NCI-H1092 treated with DMSO at 0.1 percent for 48 hours (cell line): ENCODE measurements around the gene DISP3.
"Not testable (repeated sequence)": the region's sequence is repeated elsewhere in the genome, so short reads cannot be mapped to it uniquely, and the experiment has no call there.

Experiments
- DNase-seq: peaks from one replicate; lab custom pipeline; 2025; lab: John Stamatoyannopoulos, UW

DISP3 gene

DNA sequence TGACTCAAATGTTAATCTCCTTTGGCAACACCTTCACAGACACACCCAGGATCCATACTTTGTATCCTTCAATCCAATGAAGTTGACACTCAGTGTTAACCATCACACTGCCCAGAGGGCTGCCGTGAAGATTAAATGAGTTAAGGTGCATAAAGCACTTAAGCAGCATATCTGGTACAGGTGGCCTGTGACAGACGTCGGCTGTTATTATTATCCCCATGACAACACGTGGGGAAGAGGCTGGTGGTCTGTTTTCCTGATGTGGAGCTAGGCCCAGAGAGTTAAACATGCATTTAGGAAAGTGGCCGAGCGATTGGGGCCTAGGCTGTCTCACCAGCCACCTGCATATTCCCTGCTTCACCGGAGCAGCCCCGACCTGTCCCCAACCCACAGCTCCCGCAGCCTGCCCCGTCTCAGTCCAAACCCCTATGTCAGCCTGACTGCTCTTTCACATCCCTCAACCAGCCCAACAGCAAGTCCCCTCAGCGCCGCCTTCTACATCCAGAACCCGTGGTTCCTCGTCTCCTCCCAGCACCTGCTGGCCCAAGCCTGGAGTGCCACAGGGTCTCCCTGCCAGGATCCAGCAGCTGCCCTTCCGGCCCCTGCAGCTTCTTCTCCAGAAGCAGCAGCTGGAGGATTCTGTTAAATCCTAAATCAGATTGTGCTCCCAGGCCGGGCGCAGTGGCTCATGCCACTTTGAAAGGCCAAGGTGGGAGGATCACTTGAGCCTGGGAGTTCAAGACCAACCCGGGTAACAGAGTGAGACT, 97.3 kb downstream of the DISP3 start:
- no peak for DNase-seq

DNA sequence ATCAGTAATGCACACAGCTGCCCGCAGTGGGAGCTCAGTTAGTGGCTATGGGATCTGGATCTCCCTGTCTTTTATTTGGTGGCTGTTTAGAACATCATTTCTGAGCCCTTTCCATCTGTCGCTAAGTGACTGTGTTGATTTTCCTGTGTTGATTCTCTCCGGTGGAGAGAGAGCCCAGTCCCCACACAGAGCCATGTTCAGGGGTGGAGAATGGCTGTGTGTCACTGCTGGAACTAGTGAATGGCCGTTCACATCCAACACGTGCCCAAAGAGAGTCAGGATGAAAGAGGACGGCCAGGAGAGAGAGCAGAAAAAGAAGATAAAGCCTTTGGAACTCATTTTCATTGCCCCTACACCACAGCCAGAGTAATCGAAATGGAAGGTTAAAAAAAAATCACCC, 99.0 kb downstream of the DISP3 start:
- peak; percentile 5 for DNase-seq

DNA sequence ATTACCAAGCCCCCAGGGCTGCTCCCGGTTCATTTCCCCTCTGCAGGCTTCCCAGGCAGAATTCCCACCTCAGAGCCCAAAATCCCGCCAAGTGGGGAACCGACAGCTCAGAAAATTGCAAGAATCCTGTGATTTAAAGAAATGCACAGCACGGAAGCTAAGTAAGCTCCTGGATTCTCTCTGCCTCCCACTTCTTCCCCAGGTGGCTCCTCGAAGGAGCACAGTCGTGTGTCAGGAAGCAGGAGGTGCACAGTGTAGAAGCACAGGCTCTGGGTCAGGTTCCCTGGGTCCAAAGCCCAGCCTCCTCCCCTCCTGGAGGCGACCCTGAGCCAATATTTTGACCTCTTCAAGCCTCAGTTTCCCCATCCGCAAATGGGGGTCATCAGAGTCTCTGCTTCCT, 100.6 kb downstream of the DISP3 start:
- DNase-seq, result no peak

DNA sequence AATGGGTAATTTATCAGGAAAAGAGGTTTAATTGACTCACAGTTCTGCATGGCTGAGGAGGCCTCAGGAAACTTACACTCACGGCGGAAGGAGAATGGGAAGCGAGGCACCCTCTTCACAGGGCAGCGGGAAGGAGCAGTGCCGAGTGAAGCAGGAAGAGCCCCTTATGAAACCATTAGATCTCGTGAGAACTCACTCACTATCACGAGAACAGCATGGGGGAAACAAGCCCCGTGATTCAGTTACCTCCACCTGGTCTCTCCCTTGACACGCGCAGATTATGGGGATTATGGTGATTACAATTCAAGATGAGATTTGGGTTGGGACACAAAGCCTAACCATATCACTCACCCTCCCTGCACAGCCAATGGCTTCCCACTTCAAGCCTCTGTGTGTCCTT, 101.1 kb downstream of the DISP3 start:
- not testable (repeated sequence) for DNase-seq

DNA sequence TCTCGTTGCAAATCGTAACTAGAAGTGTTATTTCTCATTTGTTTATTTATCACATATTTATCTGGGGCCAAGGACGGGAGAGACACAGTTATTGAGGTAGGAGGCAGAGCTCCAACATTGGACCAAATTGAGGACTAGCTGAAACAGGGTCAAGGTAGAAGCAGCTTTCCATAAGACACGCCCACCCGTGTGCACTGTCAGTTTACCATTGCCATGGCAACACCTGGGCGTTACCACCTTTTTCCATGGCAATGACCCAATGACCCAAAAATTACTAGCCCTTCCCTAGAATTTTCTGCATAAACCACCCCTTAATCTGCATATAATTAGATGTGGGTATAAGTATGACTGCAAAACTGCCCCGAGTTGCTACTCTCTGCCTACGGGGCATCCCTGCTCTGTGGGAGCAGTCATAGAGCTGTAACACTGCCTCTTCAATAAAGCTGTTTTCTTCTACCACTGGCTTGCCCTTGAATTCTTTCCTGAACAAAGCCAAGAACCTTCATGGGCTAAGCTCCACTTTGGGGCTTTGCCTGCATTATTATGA, 102.6 kb downstream of the DISP3 start:
- DNase-seq, result no peak

DNA sequence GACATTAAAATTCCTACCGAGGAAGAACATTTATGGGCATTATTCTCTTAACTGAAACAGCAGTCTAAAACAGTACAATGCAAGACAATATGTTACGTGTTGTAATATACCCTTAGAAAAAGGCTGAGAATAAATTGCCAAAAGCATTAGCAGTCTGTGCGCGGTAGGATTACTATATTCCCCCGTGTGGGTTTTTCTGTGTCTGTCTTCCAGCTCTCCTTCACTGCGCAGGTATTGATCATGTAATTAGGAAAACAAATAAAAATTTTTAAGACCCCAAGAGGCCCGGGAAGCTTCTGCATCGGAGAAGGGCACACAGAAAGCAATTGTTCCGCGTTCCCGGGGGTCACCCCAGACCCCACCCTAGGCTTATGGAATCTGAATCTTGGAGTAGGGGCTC, 106.4 kb downstream of the DISP3 start:
- no peak for DNase-seq
